ENCODE results near the gene DGUOK. TPM values are rescaled to one million over a fixed set of nuclear protein-coding genes. Genes with fewer than 3 reads are reported as not detected.
"Not testable (repeated sequence)": the region's sequence is repeated elsewhere in the genome, so short reads cannot be mapped to it uniquely, and the experiment has no call there.

DGUOK gene
- total RNA-seq, 1 donor = 46.0 TPM

DNA sequence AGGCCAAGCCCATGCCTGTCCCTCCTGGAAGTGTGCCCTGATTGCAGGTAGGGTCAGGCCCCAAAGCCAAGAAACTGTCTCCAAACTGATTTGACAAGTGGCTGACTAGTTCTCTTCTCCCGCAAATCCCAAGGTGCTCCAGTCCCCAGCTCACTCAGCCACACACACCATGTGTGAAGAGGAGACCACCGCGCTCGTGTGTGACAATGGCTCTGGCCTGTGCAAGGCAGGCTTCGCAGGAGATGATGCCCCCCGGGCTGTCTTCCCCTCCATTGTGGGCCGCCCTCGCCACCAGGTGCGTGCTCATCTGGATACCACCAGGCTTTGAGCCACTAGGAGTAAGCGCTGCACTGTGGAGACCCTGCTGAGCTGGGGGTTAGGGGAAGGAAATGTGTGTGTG, 25.5 kb upstream of the DGUOK start:
- TF ChIP-seq, protein P1, sequence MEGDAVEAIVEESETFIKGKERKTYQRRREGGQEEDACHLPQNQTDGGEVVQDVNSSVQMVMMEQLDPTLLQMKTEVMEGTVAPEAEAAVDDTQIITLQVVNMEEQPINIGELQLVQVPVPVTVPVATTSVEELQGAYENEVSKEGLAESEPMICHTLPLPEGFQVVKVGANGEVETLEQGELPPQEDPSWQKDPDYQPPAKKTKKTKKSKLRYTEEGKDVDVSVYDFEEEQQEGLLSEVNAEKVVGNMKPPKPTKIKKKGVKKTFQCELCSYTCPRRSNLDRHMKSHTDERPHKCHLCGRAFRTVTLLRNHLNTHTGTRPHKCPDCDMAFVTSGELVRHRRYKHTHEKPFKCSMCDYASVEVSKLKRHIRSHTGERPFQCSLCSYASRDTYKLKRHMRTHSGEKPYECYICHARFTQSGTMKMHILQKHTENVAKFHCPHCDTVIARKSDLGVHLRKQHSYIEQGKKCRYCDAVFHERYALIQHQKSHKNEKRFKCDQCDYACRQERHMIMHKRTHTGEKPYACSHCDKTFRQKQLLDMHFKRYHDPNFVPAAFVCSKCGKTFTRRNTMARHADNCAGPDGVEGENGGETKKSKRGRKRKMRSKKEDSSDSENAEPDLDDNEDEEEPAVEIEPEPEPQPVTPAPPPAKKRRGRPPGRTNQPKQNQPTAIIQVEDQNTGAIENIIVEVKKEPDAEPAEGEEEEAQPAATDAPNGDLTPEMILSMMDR (IDR thresholded peaks at IDR 0.05; ENCODE audit: extremely low read depth, low read depth, low read length) = no peak
- Histone ChIP-seq H3K4me2 (ENCODE audit: insufficient read depth, low read length) (no peak overlapping the region), H3K27ac (ENCODE audit: low read depth, low read length) (no peak overlapping the region), H3K27me3 (ENCODE audit: insufficient read depth, low read length) (peaks cover 59% of the 10 kb centered on the region), H3K36me3 (ENCODE audit: insufficient read depth, low read length) (no peaks in the 10 kb centered on the region), H2AFZ (ENCODE audit: low read length) (no peak overlapping the region), H3K79me2 (ENCODE audit: insufficient read depth, low read length) (no peaks in the 10 kb centered on the region), H4K20me1 (ENCODE audit: insufficient read depth, low read length) (peaks cover 3% of the 10 kb centered on the region), H3K4me1 (ENCODE audit: insufficient read depth, low read length) (peaks cover 13% of the 10 kb centered on the region), H3K4me3 (ENCODE audit: insufficient read depth, low read length) (no peak overlapping the region), H3K9me3 (ENCODE audit: low read depth, low read length) (no peaks in the 10 kb centered on the region)
- no peak for DNase-seq (ENCODE audit: insufficient read length, low spot score, missing footprints)

DNA sequence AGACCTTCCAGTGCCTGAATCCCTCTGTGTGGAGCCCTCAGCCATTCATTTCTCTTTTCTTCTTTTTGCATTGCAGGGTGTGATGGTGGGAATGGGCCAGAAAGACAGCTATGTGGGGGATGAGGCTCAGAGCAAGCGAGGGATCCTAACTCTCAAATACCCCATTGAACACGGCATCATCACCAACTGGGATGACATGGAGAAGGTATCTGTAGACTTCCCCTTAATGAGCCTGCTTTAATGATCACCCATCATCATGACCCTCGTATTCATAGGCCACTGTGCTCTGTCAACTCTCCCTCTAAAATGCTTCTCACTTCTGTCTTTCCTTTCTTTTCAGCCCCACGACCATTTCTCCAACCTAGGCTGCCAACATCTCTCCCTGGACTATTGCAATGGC, 24.4 kb upstream of the DGUOK start:
- Histone ChIP-seq H3K79me2 (ENCODE audit: insufficient read depth, low read length) (no peaks in the 10 kb centered on the region), H2AFZ (ENCODE audit: low read length) (no peak overlapping the region), H3K27me3 (ENCODE audit: insufficient read depth, low read length) (peaks cover 60% of the 10 kb centered on the region), H3K36me3 (ENCODE audit: insufficient read depth, low read length) (no peaks in the 10 kb centered on the region), H3K4me2 (ENCODE audit: insufficient read depth, low read length) (no peak overlapping the region), H3K4me3 (ENCODE audit: insufficient read depth, low read length) (no peak overlapping the region), H3K27ac (ENCODE audit: low read depth, low read length) (no peak overlapping the region), H3K4me1 (ENCODE audit: insufficient read depth, low read length) (peaks cover 1% of the 10 kb centered on the region), H4K20me1 (ENCODE audit: insufficient read depth, low read length) (peaks cover 3% of the 10 kb centered on the region), H3K9me3 (ENCODE audit: low read depth, low read length) (no peaks in the 10 kb centered on the region)
- TF ChIP-seq, protein P1 (IDR thresholded peaks at IDR 0.05; ENCODE audit: extremely low read depth, low read depth, low read length) = no peak
- DNase-seq (ENCODE audit: insufficient read length, low spot score, missing footprints) = no peak

- no peaks in the 10 kb centered on the region for H3K9me3 ChIP-seq (ENCODE audit: low read depth, low read length)
- TF ChIP-seq, protein P1 (IDR thresholded peaks at IDR 0.05; ENCODE audit: extremely low read depth, low read depth, low read length) = no peak
- DNase-seq (ENCODE audit: insufficient read length, low spot score, missing footprints) = no peak
- H3K36me3 ChIP-seq (ENCODE audit: insufficient read depth, low read length) = no peaks in the 10 kb centered on the region
- no peak overlapping the region for H3K27ac ChIP-seq (ENCODE audit: low read depth, low read length)
- no peak overlapping the region for H2AFZ ChIP-seq (ENCODE audit: low read length)
- peaks cover 3% of the 10 kb centered on the region for H4K20me1 ChIP-seq (ENCODE audit: insufficient read depth, low read length)
- no peaks in the 10 kb centered on the region for H3K79me2 ChIP-seq (ENCODE audit: insufficient read depth, low read length)
- no peaks in the 10 kb centered on the region for H3K4me1 ChIP-seq (ENCODE audit: insufficient read depth, low read length)
- H3K4me2 ChIP-seq (ENCODE audit: insufficient read depth, low read length) = no peak overlapping the region
- peaks cover 49% of the 10 kb centered on the region for H3K27me3 ChIP-seq (ENCODE audit: insufficient read depth, low read length)
- no peak overlapping the region for H3K4me3 ChIP-seq (ENCODE audit: insufficient read depth, low read length)
These were observed 23.4 kb upstream of the DGUOK start for GRCh38 chr2:73903313-73903712.

DNA sequence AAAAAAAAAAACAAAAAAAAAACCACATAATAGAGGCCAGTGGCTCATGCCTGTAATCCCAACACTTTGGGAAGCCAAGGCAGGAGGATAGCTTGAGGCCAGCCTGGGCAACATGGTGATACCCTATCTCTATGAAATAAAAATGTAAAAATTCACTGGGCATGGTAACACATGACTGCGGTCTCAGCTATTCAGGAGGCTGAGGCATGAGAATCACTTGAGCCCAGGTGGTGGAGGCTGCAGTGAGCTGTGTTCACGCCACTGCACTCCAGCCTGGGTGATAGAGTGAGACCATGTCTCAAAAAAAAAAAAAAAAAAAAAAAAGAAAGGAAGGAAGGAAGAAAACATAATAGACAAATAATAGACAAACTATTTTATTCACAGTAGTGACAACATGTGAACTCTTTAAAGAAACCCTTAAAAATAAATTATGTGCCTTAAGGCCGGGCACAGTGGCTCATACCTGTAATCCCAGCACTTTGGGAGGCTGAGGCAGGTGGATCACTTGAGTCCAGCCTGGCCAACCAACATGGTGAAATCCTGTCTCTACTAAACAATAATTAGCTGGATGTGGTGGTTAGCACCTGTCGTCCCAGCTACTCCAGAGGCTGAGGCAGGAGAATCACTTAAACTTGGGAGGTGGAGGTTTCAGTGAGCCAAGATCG, 22.6 kb upstream of the DGUOK start:
- not testable (repeated sequence) for H3K4me2 ChIP-seq (ENCODE audit: insufficient read depth, low read length); H3K4me3 ChIP-seq (ENCODE audit: insufficient read depth, low read length); H3K36me3 ChIP-seq (ENCODE audit: insufficient read depth, low read length); H3K27ac ChIP-seq (ENCODE audit: low read depth, low read length); H3K9me3 ChIP-seq (ENCODE audit: low read depth, low read length); H3K79me2 ChIP-seq (ENCODE audit: insufficient read depth, low read length); H2AFZ ChIP-seq (ENCODE audit: low read length); H3K4me1 ChIP-seq (ENCODE audit: insufficient read depth, low read length); H4K20me1 ChIP-seq (ENCODE audit: insufficient read depth, low read length); DNase-seq (ENCODE audit: insufficient read length, low spot score, missing footprints)
- peaks cover 53% of the 10 kb centered on the region for H3K27me3 ChIP-seq (ENCODE audit: insufficient read depth, low read length)
